LNCAP (cell line): ENCODE measurements around the gene EVL.

ENCODE experiments used
- TF ChIP-seq, protein P1 (sequence below): fragments of 450-650 bp; IDR thresholded peaks from 2 replicates; pipeline ENCODE4 v1.5.1; 2017; ENCODE audit warnings: mild to moderate bottlenecking

EVL gene

DNA sequence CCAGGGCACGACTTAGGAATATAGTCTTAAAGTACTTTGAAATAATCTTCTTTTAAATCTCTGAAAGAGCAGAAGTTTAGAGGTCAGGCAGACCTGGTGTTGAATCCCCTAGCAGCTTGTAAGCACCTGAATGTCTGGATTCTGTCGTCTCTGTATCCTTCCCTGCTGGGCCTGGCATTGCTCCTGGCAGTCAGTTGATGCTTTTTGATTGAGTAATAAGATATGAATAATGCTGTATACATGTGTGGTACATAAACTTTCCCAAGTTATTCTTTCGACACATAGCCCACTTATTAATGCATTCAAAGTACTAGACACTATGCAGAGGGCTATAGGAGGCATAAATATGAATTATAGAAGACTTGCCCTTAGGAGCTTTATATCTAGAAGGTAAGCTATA, 31.4 kb downstream of the EVL start:
- TF ChIP-seq, protein P1, sequence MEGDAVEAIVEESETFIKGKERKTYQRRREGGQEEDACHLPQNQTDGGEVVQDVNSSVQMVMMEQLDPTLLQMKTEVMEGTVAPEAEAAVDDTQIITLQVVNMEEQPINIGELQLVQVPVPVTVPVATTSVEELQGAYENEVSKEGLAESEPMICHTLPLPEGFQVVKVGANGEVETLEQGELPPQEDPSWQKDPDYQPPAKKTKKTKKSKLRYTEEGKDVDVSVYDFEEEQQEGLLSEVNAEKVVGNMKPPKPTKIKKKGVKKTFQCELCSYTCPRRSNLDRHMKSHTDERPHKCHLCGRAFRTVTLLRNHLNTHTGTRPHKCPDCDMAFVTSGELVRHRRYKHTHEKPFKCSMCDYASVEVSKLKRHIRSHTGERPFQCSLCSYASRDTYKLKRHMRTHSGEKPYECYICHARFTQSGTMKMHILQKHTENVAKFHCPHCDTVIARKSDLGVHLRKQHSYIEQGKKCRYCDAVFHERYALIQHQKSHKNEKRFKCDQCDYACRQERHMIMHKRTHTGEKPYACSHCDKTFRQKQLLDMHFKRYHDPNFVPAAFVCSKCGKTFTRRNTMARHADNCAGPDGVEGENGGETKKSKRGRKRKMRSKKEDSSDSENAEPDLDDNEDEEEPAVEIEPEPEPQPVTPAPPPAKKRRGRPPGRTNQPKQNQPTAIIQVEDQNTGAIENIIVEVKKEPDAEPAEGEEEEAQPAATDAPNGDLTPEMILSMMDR = no peak

DNA sequence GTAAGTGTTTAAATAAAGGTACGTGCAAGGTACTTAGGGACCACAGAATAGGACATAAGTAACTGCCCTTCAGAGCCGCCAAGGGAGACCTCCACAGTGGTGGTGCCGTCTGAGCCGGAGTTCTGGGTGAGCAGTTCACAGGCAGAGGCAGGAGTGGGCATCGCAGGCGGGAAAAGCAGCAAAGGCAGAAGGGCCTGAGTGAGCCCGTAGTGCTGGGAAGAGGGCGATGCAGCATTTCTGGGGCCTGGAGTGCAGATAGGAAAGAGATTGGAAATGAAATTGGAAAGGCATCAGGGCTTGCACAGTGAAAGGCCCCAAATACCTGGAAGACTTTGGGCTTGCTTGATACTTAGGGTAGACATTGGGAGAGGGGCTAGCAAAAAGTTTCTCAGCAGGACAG, 32.9 kb downstream of the EVL start:
- TF ChIP-seq, protein P1 = no peak

DNA sequence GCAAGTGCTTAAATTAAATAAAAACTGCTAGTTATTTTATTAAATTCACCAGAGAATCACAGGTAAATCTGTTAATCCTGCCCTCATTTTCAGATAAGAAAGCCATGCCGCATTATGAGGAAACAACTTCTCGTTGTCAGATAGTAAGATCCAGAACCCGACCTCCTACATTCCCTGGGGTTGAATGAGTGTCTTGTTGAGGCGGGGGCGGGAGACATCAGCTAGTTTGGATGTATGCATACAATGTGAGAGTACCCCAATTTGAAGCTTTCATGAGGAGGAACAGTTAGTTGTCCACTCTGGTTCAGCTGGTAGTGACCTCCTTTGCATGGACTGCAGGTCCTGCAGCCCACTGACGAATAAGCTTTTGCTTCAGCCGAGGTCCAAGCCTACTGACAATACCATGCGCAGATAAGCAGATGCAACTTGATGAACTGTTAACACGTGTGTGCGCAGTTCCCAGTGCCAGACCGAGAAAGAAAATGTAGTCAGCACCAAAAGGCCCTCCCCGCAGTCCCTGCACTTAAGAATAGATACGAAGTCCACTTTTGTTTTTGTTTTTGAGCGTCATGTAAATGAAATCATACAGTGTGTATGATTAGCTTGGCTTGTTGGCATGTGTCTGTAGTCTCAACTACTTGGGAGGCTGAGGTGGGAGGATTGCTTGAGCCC, 34.9 kb downstream of the EVL start:
- TF ChIP-seq, protein P1 = no peak

DNA sequence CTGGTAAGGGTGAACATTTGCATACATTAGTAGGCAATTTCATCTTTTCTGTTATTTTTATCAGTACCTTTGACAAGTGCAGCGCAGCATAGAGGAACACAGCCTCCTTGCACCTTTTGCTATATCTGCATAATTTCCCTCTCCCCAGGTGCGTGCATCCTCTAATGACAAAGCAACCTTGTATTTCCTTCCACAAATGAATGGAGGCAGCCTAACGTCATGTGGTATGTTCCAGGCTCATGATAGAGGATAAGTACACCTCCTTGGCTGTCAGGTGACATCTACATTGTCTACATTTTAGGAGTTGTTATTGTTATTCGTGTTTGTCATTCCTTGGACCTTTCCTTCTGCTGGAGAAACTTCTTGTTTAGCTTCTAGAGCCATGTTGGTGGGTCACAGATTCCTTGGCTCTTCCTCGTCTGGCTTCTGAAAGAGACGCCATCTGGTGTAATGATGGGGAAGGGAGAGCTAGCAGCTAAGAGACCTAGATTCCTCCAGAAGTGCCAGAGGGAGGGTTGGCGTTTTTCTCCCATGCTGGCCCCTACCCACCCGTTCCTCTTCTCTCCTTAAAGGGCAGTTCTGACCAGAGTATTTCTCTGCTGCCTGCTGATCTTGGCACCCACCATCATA, 37.0 kb downstream of the EVL start:
- TF ChIP-seq, protein P1 = no peak

DNA sequence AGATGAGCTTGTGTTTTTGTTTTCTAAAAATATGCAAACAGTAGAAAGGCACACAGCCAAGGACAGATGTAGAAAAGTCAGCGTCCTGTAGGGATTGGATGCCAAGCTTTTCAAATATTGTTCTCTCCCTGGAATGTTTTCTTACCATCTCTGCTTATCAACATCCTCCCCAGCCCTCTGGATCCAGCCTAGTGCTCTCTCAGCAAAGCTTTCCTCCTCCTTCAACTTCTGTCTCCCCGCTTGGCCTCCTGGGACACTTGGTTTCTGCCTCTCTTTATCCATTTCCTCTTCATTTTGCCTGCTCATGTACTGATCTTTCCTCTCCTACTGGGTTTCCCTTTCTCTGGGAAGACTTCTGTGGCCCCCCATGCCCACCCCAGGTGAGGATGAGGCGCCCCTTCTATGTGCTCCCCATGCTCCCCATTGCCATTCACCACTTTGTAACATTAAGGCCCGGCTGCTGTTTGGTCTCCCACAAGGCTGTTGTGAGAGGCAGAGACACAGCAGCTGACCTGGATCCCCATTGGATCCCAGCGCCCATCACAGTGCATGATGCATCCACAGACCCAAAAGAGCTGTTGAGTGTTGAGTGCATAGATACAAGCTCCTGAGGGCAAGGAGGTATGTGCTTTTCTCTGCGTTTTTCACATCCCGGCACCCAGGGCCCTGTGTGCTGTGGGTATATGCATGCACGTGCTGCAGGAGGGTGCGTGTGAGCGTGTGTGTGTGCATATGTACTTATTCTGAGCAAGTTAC, 38.2 kb downstream of the EVL start:
- TF ChIP-seq, protein P1 = no peak

DNA sequence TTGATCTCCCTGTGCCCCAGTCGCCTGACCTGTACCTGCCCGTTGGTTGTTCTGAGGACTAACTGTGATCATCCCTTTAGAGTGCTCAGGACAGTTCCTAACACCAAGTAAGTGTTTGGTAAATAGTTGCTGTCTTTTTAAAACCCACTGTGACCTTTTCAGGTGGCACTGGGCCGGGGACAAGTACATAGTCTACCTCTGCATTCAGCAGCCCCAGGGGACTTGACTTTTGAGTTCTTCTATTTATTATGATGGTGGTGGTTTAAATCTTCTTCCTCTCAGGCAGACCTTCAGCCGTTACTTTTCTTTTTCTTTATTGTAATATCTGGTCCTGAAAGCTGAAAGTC, 38.8 kb downstream of the EVL start:
- TF ChIP-seq, protein P1 = no peak

DNA sequence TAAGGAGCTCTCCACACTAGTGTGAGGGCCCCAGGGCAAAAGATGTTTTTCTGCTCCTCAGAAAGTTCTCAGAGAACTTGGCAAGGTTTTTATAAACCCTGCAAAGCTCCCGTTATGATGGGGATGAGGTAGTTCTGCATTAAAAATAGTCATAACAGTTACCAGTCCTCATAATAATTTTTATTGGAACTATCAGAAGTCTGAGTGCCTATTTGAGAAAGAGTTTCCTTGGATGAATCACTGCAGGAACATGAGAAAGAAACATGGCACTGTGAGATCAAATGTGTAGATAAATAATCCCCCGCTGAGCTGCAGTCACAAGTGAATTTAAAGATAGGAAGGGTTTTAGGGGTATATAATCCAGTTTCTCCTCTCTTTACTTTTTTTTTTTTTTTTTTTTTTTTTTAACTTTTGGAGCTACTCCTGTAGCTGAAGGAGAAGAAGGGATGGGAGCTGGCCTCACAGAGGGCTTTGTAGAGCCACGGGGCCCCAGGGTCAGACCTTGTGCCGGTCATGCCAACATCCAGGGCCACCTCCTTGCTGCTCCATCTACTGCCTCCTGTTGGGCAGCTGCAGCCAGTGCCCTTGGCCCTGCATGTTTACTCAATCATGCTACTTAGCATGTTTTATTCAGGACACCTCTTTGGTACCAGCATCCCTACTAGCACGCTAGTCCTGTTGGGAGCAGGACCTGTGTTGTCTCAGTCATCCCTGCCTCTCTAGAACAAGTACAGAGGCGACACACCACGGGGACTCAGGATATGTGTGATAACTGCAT, 39.5 kb downstream of the EVL start:
- TF ChIP-seq, protein P1 = no peak; the same call in 1 of the 2 replicates
